HG03457 (cell line): ENCODE results near the gene ATAD3B.
"Not testable (repeated sequence)": the region's sequence is repeated elsewhere in the genome, so short reads cannot be mapped to it uniquely, and the experiment has no call there.

Source experiments
- ATAC-seq: cut with Tn5 transposase; IDR thresholded peaks from one replicate; pipeline ENCODE4 v1.9.1; 2021; ENCODE audit warnings: moderate number of reproducible peaks; ENCODE audit not compliant: unreplicated experiment

The ATAD3B gene

DNA sequence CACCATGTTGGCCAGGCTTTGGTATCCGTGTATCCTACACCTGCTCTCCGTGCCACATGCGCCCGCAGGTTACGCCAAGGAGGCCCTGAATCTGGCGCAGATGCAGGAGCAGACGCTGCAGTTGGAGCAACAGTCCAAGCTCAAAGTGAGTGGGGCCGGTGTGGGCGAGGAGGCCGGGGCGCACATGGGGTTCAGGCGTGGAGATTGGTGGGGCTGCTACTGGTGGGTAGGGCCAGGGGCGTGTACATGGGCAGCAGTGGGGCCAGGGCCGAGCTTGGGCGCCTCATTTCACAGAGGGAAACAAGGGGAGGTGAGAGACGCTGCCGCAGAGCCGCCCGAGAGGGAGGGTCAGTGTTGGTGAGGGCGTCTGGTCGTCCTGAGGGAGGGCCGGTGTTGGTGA lies 5.6 kb downstream of the ATAD3B start:
- no peak for ATAC-seq

DNA sequence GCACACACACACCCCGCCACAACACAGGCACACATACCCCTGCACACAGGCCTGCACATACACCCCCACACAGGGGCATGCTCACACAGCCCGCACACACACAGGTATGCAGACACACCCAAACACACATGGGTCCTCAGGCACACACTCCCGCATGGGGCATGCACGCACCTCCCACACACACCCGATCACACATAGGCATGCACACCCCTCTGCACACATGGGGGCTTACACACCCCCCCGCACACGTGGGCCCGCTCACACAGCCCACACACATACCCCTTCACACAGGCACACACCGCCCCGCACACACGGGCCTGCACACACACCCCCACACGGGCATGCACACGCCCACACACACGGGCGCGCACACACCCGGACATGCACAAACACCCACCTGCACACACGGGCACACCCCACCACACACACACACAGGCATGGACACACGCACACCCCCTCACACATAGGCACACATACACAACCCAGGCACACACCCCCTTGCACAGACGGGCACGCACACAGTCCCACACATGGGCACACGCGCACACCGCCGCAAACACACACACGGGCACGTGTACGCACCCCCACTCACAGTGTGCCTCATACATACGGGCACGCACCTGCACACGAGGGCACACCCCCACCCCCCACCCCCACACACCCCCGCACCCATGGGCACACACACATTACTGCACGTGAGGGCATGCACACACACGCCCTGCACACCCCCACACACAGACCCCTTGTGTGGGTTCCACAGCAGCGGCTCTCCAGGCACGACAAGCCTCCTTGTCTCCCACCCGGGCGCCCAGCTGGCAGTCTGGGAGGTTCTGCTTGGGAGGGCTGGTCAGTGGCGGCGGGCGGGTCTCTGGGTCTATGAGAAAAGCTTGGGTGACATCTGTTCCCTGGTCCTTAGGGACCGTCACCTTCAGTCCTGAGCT lies 8.3 kb downstream of the ATAD3B start:
- no peak for ATAC-seq

DNA sequence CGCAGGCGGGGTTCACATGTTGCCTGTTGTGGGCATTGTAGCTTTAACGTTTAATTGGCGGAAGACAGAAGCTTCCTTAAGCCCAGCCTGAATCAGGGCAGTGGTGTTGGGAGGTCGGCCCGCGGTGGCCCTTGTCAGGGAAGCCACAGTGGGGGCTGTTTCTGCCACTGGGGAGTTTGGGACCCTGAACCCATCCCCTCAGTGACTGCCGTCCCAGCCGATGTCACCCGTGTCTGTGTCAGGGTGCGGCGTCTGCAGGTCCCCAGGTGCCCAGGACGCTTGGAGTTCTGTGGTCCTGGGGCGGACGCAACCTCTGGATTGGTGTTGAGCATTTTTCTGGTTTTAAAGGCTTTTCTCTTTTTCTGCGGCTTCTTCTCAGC lies 8.9 kb downstream of the ATAD3B start:
- not testable (repeated sequence) for ATAC-seq

DNA sequence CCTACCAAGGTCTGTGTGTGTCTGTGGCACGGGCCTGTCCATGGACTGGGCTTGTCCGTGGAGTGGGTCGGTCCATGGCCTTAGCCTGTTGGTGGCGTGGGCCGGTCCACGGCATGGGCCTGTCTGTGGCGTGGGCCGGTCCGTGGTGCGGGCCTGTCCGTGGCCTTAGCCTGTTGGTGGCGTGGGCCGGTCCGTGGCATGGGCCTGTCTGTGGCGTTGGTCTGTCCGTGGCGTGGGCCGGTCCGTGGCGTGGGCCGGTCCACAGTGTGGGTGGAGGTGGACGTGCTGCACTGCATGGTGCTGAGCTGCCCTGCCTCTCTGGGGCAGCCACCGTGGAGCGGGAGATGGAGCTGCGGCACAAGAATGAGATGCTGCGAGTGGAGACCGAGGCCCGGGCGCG lies 10.2 kb downstream of the ATAD3B start:
- ATAC-seq, result not testable (repeated sequence)

DNA sequence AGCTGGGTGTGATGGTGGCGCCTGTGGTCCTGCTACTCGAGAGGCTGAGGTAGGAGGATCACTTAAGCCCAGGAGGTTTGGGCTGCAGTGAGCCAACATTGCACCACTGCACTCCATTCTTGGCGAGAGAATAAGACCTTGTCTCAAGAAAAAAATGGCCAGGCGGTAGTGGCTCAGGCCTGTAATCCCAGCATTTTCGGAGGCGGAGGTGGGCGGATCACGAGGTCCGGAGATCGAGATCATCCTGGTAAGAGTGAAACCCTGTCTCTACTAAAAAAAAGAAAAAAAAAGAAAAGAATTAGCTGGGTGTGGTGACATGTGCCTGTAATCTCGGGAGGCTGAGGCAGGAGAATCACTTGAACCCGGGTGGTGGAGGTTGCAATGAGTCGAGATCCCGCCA lies 11.3 kb downstream of the ATAD3B start:
- no peak for ATAC-seq

DNA sequence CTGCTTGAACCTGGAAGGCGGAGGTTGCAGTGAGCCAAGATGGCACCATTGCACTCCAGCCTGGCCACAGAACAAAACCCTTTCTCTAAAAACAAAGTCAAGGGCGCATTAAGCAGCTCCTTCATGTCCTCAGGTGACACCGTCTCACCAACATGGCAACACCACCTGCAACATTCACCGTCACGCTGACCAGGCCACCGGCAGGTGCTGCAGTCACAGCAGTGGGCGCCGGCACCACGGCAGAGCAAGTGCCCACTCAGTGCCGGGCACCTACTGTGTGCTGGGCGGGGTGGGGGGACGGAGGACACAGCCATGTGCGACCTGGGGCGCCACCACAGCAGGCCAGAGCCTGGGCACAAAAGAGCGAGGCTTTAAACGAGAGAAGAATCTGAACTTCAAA lies 12.1 kb downstream of the ATAD3B start:
- no peak for ATAC-seq

DNA sequence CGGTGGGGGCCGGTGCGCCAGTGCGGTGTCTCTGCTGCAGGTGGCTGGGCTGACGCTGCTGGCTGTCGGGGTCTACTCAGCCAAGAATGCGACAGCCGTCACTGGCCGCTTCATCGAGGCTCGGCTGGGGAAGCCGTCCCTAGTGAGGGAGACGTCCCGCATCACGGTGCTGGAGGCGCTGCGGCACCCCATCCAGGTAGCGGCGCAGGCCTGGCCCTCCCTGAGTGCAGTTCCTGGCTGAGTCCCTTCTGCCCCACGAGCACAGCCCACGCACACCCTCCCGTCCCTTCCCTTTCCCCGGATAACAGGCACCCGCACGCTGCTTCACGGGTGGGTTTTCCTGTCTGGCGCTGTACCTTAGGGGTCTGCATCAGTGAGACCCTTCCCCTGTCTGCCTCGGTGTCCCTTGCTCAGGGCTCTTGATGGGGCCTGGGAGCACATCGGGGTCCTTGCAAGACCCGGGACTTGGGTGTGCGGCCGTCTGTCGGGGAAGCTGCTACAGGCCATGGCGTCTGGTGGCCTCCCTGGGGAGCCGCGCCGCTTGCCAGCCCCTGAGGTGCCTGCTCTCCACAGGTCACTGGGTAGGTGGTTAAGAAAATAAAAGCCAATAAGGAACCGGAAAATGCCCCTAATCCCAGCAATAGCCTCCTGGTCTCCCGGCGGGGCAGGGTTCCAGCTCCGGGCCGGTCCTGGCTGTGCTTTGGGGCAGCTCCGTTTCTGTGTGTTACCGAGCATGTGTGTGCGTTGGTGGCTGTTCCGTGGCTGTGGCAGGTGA lies 13.6 kb downstream of the ATAD3B start:
- ATAC-seq, result not testable (repeated sequence)

GRCh38 chr1:1485755-1486317 lies 14.3 kb downstream of the ATAD3B start:
- not testable (repeated sequence) for ATAC-seq

DNA sequence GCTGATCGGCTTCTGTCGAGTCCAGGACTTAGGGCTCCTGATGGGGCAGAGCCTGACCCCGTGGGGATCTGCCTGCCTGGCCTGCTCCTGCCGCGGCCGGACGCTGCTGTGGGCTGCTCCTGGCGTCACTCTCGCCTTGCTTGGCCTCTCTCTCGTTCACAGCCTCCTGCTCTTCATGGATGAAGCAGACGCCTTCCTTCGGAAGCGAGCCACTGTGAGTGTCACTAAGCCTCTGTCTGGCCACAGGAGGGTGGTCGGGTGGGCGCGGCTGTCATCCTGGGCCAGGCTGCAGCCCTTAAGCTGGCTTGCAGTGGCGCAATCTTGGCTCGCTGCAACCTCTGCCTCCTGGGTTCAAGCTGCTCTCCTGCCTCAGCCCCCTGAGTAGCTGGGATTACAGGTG lies 16.1 kb downstream of the ATAD3B start:
- ATAC-seq, result no peak

DNA sequence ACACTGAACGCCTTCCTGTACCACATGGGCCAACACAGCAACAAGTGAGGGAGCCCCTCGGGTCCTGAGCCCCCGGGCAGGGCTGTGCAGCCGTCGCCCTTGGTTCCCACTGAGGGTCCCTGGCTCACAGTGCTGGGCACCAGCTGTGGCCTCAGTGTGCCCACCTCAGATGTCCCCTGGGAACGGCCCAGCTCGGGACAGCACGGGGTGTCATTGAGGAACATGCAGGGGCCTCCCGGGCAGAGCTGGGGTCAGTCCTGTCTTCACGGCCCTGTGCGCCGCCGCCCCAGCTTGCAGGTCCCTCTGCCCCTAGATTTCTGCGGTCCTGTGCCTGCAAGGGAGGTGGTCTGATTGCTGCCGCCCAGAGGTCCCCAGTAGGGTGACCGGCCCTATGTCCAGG lies 17.7 kb downstream of the ATAD3B start:
- ATAC-seq, result no peak

GRCh38 chr1:1489861-1490260 lies 18.3 kb downstream of the ATAD3B start:
- no peak for ATAC-seq

DNA sequence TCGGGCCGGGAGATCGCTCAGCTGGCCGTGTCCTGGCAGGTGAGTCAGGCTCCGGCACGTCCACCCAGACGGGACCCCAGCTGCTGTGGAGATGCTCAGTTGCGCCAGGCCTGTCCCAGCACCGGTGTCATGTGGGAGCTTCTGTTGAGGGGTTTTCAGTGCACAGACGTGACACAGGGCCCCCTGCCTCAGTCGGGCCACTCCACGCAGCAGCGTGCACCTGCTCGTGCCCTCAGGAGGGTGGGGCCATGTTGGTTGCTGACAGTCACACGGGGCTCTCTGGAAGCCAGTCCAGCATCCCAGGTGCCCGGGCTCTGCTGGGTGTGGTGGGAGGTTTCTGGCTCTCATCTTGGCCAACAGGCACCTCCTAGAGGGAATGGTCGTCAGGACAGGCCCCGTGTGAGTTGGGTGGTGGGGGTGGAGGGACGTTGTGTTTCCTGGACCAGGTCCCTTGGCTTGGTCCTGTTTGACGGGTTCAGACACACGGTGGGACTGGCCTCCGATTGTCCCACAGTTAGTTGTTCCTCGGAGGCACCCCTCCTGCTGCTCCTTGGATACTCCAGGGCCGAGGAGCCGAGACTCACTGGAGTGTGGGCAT lies 19.2 kb downstream of the ATAD3B start:
- no peak for ATAC-seq

DNA sequence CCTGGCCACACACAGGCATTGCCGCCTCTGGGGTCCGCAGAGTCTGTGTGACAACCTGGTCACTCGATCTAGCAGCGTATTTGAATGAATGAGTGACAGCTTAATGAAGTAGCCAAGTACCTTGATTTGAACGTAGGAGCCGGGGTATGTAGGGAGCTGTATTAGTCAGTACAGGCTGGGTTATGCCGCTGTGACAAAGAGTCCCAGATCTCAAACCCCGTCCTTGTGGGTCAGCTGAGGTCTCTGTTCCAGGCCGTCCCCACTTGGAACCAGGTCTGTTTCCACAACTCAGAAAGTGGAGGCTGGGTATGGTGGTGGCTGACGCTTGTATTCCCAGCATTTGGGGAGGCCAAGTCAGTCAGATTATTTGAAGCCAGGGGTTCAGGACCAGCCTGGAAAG lies 20.0 kb downstream of the ATAD3B start:
- ATAC-seq, result no peak

DNA sequence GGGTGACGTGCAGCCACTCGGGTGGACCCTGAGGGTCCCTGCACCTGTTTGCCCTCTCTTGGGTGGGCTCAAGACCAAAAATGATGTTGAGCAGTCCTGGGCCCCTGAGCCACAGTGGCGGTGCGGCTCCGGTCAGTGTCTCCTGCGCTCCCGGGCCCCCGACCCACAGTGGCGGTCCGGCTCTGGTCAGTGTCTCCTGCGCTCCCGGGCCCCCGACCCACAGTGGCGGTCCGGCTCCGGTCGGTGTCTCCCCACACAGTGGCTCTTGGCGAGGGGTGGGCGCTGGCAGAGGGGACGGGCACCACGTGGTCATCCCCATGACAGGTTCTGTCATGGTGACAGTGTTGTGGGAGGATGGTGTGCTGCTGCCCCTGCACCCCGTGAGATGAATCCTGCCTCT lies 22.7 kb downstream of the ATAD3B start:
- not testable (repeated sequence) for ATAC-seq

DNA sequence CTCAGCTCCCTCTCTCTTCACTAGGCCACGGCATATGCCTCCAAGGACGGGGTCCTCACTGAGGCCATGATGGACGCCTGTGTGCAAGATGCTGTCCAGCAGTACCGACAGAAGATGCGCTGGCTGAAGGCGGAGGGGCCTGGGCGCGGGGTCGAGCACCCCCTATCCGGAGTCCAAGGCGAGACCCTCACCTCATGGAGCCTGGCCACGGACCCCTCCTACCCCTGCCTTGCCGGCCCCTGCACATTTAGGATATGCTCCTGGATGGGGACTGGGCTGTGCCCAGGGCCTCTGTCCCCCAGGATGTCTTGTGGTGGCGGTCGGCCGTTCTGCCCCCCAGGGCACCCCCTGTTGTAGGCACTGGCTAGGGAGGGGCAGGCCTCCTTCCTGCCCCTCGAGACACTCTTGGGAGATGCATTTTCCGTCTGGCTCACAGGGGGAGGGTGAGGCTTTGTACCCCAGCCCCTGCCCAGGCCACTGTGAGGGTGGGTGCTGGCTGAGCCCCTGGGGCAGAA lies 24.0 kb downstream of the ATAD3B start:
- ATAC-seq, result not testable (repeated sequence)

DNA sequence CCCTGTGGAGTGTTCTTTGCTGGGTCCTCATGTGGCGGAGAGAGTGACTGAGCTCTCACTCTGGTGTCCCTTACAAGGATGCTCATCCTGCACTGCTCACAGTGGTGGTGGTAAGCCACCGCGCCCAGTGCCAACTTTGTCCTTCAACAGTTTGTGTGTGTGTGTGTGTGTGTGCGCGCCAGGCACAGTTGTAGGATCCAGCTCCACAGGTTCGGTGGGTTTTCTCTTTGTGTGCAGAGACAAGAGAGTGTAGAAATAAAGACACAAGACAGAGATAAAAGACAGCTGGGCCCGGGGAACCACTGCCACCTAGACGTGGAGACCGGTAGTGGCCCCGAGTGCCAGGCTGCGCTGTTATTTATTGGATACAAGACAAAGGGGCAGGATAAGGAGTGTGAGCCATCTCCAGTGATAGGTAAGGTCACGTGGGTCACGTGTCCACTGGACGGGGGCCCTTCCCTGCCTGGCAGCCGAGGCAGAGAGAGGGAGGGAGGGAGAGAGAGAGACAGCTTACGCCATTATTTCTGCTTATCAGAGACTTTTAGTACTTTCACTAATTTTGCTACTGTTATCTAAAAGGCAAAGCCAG lies 33.3 kb downstream of the ATAD3B start:
- ATAC-seq, result not testable (repeated sequence)

GRCh38 chr1:1505366-1505798 lies 33.8 kb downstream of the ATAD3B start:
- ATAC-seq, result not testable (repeated sequence)

DNA sequence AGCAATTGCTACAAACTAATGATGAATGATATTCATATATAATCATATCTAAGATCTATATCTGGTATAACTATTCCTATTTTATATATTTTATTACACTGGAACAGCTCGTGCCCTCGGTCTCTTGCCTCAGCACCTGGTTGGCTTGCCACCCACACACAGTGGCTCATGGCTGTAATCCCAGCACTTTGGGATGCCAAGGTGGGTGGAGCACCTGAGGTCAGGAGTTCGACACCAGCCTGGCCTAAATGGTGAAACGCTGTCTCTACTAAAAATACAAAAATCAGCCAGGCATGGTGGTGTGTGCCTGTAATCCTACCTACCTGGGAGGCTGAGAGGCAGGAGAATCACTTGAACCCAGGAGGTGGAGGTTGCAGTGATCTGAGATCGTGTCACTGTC lies 34.2 kb downstream of the ATAD3B start:
- not testable (repeated sequence) for ATAC-seq

- no peak for ATAC-seq
Observed at GRCh38 chr1:1507305-1507704, 35.7 kb downstream of the ATAD3B start.

- not testable (repeated sequence) for ATAC-seq
Observed at GRCh38 chr1:1508775-1509464, 37.4 kb downstream of the ATAD3B start.
